ENCODE measurements around the gene CBFB.
A peak's percentile ranks its signal among the peaks of the same experiment; 100 is the strongest.
"Not testable (repeated sequence)": the region's sequence is repeated elsewhere in the genome, so short reads cannot be mapped to it uniquely, and the experiment has no call there.

CBFB gene

DNA sequence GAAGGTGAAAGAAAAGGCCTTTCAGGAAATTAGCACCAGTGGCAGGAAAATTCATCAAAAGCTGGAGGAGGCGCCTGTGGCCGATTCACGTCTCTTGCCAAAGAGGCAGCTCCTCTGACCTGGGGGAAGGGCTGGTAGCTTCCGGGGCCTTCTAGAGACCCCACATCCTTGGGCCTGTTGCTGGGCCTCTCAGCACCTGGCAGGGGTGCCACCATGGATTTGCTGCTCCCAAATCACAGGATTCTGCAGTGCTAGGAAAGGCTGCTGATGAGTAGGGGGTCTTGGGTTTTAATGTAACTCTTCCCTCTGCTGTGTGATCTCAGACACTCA lies 11.6 kb upstream of the CBFB start:
- DNase-seq: no peak

DNA sequence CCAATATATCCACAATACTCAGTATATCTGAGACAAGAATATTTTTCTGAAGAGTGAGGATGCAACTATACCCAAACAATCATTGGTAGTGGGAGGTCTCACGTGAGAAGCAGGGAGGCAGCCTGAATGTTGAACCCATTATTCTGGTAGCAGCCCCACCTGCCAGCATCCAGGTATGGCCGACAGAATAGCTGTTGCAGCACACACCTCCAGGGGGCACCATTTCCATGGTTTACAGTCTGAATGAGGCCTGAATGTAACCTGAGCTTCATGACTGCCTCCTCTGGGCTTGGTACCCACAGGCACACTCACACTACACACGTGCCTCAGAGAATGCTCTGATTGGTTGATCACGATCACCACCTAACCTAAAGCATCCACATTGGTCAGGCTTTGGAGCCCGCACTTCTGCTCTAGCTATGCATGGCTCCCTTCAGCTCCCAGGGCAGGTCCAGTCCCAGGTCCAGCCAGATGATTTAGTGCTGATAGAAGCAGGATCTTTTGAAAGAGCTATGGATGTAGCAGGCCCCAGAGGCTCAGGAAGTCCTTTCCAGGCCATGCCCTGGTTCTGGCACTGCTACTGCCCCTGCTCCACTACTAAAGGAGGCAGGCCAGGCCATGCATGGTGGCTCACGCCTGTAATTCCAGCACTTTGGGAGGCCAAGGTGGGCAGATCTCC lies 11.0 kb upstream of the CBFB start:
- DNase-seq: peak; percentile 95

DNA sequence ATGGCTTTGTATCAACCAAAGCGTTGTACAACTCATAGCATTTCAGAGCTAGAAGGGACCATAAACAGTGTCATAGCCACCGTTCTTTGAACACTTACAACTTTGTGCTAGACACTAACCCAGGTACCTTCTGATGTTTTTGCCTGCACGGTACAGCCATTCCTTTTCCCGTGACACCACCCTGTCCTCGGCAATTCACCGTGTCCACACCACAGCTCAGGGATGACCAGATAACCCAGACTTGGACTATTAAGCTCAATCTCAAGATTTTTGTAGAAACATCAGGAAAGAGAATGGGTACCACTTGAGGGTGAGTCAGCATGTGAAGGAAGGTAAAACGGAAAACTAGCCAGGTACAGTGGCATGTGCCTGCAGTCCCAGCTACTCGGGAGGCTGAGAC lies 9.8 kb upstream of the CBFB start:
- no peak for DNase-seq

DNA sequence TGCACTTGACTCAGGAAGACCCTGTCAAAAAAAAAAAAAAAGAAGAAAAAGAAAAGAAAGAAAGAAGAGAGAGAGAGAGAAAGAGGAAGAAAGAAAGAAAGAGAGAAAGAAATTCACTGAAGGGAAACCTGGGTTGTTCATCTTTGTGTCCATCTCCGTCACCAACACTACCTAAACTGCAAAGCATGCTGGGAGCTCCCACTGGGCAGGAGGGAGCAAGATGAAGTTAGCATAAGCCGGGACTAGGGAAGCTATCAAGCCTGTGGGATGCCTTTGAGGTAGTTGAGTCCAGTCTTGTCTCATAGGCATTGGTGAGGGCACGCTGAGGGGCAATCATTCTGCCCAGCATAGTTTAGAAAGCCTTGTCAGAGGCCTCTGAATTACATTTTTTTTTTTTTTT lies 7.6 kb upstream of the CBFB start:
- no peak for DNase-seq

DNA sequence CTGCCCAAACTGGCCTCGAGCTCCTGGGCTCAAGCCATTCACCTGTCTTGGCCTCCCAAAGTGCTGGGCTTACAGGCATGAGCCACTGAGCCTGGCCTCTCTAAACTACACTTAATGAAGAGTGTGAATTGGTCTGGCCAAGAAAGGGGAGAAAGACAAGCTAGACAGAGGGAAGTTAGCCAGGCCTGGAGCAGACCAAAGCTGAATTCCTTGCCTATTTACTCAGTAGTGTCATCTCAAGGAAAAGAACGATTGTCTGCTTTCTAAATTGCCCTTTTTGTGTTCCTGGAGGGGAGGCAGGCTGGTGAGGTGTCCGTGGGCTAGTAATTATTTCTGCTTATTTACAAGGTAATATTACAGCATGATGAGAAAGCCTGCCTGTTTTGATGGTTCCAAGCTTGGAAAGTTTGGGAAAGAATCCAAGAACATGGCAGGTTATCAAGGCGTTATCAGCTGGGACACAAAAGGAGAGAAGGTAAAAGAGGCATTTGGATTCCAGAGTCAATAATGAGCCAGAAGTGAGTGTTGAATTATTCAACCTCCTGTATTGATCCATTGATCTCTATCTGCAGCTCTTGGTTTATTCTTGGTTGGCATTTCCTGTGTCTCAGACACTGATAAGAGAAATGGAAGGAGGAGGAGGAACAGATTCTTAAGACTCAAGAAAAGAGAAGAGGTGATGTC lies 6.3 kb upstream of the CBFB start:
- DNase-seq: no peak

DNA sequence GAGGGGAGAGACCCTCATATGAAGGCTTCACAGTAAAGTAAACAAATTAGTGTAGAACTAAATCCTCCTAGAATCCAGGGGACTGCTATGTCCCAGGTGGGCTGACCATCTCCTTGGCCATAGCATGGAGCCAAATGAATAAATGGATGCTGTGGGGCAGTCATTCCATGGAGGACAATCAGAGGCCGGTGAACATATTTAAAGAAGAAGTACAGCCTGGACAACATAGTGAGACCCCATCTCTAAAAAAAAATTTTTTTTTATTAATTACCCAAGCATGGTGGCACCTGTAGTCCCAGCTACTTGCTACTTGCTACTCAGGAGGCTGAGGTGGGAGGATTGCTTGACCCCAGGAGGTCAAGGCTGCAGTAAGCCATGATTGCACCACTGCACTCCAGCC lies 5.3 kb upstream of the CBFB start:
- no peak for DNase-seq

DNA sequence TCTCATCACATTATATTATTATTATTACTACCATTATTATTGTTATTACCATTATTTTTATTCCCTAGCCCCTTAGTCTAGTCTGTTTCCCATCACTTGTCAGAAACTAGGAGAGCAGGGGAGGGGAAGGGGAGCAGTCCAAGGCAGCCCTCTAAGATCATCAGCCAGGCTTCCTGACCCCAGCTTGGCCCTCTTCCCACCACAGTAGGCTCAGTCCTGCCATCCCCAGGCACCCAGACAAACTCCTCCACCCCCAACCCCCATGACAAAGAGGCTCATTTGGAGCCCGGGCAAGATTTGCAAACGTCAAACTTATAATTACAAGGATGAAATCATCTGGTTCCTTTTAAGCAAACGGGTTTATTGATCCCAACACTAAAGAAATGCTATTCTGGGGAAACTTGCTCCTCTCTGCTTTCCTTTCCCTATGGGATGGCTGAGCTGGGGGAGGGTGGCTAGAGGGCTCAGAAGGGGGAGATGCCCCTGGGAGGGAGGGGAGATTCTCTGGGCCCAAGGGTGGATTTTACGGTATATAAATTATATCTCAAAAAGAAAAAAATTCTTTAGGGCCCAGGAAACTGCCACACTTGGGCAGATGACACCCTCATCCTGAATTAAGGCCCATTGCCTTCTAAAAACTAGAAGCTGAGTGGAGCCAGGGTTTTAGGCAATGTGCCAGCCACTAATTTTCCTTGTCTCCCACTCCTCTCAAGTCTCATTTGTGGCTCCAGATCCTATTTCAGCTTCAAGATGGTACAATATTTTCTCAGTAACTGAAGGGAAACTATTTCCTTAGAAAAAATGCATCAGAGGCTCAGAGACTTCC lies 4.4 kb upstream of the CBFB start:
- no peak for DNase-seq

DNA sequence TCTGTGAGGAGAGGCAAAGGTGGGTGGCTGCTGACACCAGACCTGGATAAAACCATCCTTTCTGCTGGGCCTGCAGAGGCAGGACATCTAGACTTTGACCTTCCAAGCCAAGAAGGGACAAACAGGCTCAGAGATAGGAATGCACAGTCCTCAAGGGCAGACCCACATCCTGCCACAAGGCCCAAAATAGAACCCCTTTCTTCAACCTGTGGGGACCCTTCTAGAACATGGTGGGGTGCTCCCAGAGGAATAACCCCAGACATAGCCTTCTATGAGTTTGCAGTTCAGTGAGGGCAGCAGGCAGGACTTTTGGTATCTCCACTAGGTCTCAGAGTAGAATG lies 3.8 kb upstream of the CBFB start:
- DNase-seq: no peak

DNA sequence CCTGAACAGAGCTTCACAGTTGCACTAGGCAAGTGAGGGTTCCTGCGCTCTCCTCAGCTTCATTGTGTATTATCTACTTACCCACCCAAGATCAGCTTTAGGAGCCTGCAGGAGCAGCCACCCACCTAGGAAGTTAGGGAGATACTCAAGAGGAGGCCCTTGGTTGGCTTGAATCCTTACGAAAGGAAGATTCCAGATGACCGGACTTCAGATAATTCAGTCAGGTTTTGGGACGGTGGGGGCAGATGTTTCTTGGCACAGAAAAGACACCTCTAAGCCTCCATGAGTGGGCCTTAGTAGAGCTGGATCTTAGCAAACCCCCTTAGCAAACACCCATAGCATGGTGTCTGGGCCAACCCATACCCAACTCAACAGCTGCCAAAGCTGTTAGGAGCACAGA lies 2.4 kb upstream of the CBFB start:
- DNase-seq: no peak

DNA sequence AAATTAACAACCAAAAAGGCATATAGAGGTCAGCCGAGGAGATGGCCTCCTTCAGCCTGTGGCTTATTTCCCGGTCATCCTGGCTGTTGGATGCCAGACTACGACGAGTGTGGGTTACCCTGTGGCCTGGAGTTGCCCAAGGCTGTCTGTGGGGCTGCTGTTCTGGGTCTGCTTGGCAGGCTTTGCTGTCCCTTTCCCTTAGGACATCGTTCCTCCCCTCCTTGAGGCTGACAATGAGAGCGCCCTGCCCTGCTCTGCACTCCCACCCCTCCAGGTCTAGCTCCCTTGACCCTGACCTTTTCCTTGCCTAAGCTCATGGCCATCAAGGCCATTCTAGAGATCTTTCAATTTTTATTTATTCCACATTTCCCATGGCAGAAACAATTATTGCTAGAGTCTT lies 1.9 kb upstream of the CBFB start:
- DNase-seq: no peak

DNA sequence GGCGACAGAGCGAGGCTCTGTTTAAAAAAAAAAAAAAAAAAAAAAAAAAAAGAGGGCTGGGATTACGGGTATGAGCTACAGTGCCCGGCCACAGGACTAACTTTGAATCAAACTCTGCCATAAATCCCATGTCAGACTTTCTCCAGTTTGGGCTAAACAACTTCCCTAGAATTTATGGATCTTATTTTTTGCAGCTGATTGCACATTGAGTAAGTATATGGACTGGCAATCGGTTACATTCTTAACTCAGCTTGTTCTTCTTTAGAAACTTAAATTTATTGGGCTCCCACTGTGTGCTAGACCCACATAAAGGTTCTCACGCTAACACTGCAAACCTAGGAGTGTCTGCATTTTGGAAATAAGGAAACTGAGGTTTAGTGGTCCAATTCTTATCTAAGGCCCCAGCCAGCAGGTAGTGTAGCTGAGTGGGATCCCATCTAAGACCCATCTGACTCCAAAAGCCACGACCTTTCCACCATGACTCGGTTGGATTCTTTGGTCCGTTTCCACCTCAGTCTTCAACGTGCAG lies 718 bp upstream of the CBFB start:
- no peak for DNase-seq

DNA sequence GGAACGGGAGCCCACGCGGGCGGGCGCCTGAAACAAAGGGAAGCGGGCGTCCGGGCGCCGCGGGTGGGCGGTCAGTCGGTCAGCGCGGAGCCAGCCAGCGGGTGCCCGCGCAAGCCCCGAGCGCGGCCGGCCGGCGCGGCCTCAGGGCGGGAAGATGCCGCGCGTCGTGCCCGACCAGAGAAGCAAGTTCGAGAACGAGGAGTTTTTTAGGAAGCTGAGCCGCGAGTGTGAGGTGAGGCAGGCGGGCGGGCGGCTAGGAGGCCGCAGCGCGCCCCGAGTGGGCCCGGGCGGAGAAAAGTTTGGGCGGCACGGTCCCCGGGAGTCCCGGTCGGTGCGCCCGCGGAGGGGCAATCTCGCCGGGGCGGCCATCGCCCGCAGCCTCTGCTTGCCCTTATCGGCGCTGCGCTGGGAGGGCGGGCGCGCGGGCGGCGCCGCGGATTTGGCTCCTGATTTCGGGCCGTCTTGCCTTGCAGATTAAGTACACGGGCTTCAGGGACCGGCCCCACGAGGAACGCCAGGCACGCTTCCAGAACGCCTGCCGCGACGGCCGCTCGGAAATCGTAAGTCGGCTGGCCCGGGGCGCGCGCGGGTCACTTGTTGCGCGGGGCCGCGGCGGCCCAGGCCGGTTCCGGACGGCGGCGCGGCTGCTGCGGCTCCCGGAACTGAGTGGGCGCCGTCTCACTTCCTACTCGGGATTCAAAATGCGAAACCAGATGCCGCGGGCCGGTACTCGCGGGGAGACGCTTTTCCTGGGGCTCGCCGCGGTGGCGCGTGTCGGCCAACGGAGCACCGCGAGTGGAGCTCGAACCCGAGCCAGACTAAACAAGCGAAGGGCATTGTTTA lies 526 bp downstream of the CBFB start:
- peak; percentile 70 for DNase-seq

DNA sequence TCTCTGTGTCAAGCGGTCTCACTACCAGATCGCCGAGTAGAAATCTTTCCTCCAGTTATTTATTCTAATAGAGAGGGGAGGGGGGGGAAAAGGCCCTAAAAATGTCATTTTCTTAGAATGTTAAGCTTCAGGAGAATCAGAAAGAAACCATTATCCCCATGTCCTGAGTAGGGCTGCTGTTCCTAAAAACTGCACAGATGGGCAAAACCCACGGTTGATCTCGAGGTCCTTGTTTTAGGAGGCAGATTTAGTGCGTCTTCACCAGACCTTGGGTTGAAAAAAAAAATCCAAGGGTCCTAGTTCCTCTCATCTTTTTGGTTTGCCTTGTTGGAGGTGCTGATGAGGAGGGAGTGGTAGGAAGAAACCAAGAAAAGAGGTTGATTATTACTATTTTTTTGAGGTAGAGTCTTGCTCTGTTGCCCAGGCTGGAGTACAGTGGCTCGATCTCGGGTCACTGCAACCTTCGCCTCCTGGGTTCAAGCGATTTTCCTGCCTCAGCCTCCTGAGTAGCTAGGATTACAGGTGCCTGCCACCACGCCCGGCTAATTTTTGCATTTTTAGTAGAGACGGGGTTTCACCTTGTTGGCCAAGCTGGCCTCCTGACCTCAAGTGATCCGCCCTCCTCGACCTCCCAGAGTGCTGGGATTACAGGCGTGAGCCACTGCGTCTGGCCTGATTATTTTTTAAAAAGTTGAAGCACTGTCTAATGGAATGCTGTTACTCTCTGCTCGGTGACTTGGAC lies 1.4 kb downstream of the CBFB start:
- DNase-seq: no peak

DNA sequence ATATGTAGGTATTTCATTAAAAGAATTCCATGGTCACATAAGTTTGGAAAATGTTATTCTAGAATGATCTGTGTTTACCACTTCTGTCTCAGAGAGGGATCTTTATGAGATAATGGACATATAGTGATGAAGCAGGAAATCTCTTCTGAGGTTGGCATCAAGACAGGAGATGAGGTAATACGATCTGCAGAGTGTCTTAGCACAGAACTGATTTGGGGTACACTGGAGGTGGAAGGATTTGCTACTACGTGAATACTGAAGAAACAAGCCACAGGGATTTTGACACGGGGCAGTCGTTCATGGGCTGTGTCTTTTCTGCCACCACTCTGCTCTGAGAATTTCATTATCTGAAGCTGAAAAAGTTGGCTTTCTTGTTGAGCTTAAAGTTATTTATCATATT lies 5.5 kb downstream of the CBFB start:
- no peak for DNase-seq

DNA sequence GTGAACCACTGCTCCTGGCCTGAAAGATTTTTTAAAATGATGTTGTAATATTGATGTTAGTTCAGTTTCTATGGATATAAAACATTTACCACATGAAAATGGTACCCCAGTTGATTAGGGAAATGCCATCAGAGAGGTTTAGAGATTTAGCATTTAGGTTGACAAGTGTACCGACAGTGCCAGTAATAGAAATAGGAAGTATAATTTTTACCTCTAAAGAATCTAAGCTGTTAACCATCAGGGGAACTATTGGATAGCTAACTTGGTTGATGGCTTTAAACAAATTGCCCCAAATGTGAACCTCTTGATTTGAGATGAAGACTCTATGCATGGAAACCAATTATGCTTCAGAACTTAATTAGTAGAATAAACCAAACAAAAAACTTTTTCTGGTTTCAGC lies 6.4 kb downstream of the CBFB start:
- no peak for DNase-seq

DNA sequence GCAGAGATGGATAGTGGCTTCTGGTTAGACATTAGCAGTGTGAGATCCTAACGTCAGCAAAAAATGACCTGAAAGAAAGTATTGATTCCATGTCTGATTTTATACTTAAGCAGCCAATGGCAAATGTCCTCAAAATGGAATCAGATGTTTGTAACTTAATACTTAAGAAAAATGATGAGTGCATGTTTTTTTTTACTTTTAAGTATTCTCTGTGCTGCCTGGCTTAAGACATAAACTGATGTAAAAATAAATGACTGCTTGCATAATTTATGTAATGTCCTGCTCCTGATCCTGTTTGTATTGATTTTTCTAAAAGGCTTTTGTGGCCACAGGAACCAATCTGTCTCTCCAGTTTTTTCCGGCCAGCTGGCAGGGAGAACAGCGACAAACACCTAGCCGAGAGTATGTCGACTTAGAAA lies 7.4 kb downstream of the CBFB start:
- no peak for DNase-seq

DNA sequence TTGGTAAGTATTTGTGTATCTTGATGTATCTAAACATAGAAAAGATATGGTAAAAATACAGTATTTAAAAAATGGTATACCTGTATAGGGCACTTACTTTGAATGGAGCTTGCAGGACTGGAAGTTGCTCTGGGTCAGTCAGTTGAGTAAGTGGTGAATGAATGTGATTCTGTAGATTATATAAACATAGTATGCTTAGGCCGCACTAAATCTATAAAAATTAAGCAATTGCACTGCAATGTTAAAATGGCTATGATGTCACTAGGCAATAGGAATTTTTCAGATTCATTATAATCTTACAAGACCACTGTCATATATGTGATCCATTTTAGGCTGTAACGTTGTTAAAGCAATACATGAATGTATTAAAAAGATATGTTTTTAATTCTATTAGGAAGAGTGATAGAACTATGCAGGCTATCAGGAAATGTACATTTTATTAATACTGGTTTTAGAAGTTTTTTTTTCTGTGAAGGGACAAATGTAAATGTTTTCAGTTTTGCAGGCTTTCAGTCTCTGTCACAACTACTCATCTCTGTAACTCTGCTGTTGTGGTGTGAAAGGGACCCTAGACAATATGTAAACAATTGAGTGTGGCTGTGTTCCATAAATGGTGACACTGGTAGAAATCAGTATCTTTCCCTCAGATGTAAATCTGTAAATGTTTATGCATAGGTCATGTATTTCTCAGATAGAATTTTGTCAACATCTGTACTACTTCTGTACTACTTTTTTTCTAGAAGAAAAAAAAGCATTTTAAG lies 10.5 kb downstream of the CBFB start:
- peak; percentile 68 for DNase-seq

DNA sequence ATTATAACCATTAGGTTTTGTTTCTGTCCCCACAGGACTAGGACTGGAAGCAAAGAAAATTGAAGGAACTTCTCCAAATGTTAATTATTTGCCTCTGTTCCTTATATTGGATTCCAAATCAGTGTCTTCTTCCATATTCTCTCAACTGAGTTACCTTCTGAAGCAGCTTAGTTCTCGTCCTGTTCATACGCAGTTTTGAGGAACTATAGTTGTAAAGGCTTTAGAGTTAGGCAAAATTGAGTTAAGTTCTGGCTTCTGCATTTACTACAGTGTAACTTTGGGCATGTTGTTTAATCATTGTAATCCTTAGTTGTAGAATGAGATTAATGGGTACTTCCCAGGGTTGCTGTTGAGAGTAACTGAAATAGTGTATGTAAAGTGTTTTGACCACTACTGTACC lies 11.2 kb downstream of the CBFB start:
- DNase-seq: no peak

DNA sequence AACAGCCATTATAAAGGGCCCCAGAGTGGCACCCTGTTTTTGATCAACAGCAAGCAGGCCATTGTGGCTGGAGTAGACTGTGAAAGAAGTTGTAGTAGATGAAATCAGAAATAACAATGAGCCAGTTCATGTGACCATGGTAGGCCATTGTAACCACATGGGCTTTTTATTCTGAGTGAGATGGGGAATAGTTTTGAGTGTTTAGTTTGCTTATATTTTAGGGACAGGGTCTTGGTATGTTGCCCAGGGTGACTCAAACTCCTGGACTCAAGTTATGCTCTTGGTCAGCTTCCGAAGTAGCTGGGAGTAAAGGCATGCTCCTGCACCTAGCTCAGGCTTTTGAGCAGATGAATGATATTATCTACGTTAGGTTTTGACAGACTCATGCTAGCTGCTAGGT lies 12.0 kb downstream of the CBFB start:
- no peak for DNase-seq

DNA sequence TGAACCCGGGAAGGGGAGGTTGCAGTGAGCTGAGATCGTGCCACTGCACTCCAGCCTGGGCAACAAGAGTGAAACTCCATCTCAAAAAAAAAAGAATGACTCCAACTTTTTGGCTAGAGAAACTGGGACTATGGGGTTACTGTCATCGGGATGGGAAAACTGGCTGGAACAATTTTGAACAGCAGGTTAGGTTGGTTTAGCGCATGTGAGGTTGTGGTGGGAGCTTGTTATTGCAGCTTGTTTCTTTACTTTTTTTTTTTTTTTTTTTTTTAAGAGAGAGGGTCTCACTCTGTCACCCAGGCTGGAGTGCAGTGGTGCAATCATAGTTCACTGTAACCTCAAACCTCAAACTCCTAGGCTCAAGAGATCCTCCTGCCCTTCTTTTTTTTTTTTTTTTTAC lies 12.6 kb downstream of the CBFB start:
- DNase-seq: not testable (repeated sequence)

DNA sequence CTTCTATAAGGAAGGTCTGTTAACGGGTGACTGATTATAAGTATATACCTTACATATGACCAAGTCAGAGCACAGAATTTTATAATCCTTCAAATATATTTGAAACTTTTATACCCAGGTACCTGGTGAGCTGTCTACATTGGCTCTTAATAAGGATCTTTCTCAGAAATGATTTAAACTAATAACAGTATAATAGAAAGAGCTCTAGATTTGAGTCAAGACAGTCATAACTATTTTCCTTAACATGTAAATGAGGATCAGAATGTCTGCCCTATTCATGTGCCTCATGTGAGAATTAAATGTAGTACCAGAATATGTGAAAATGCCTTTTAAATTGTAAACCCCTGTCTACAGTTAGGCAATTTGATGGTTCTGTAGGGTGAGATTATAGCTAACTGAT lies 14.5 kb downstream of the CBFB start:
- peak; percentile 20 for DNase-seq

DNA sequence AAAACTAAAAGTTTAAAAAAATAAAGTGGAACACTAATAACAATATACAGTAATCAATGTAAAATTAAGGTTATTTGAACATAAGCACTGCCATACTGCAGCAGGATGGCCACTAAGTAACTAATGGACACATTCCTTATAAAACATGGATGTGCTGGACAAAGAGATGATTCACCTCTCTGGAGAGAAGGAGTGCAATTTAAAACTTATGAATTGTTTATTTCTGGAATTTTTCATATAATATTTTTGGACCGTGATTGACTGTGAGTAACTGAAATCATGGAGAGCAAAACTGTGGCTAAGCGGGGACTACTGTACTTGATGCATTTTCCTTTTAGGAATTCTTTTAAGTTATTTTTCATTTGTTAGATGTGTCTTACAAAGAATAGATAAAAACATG lies 21.8 kb downstream of the CBFB start:
- DNase-seq: no peak
